ENCODE data around the gene DPP10. TPM values are rescaled to one million over a fixed set of nuclear protein-coding genes. Genes with fewer than 3 reads are reported as not detected.
A peak's percentile ranks its signal among the peaks of the same experiment; 100 is the strongest.

DPP10 gene
- total and polyA plus RNA-seq, 10 of the 15 experiments (the other 5 are each of a cell fraction or from before 2014, with no cell fraction given), result not detected

DNA sequence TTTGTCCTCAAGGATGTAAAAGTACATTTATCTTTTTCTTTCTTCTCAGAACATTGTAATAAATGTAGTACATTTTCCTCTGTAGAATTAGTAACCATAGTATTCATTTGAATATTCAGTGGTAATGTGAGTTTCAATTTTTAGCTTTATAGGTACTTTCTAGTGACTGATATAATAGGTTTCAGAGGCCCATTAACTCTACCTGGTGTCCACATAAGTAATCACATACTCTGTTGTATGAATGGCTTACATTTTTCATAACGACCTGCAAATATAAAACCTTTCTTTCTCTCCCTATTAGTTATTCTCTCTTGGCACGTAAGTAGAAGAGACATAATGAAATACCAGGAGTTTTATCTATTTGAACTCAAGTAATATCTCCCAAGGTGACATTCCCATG, 1017.6 kb downstream of the DPP10 start:
- POLR2A ChIA-PET, result no interaction called here
- in situ Hi-C loops (cut with MboI) (no loop called here), intact Hi-C loops (cut with micrococcal nuclease; ENCODE audit: unreplicated experiment) (no loop called here)
- no peaks in the 10 kb centered on the region for H3K79me2 ChIP-seq (ENCODE audit: control insufficient read depth, insufficient read depth, low read length)
- BruUV-seq (replicated peaks), result no TSS peak
- H3K9ac ChIP-seq (ENCODE audit: control insufficient read depth, insufficient read depth, low read length), result no peak overlapping the region
- H2AFZ ChIP-seq (ENCODE audit: control insufficient read depth, low read depth, low read length), result no peak overlapping the region
- no peaks in the 10 kb centered on the region for H3K4me1 ChIP-seq (ENCODE audit: control insufficient read depth, insufficient read depth, low read length)
- no peak overlapping the region for H3K4me2 ChIP-seq (ENCODE audit: control insufficient read depth, insufficient read depth)
- no peaks in the 10 kb centered on the region for H3K27me3 ChIP-seq (replicated peaks in 1 of 2; ENCODE audit: control insufficient read depth in 2 of 2, insufficient read depth in 2 of 2, low read length in 1 of 2)
- CTCF ChIA-PET, result no interaction called here
- ATAC-seq (peak; percentile 24; the same call in 1 of the 3 replicates), DNase-seq (ENCODE audit: low read depth, low spot score) (no peak), FAIRE-seq (no peak)
- RAD21 ChIA-PET (ENCODE audit: unreplicated experiment), result no interaction called here
- 3% methylated on average over 2 of the region's 2 CpGs for WGBS (ENCODE audit: insufficient coverage, insufficient replicate concordance, low lambda C conversion rate, missing lambda C conversion rate)
- TF ChIP-seq, protein P1, sequence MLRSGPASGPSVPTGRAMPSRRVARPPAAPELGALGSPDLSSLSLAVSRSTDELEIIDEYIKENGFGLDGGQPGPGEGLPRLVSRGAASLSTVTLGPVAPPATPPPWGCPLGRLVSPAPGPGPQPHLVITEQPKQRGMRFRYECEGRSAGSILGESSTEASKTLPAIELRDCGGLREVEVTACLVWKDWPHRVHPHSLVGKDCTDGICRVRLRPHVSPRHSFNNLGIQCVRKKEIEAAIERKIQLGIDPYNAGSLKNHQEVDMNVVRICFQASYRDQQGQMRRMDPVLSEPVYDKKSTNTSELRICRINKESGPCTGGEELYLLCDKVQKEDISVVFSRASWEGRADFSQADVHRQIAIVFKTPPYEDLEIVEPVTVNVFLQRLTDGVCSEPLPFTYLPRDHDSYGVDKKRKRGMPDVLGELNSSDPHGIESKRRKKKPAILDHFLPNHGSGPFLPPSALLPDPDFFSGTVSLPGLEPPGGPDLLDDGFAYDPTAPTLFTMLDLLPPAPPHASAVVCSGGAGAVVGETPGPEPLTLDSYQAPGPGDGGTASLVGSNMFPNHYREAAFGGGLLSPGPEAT (IDR thresholded peaks at IDR 0.05; ENCODE audit: low read depth), result peak; percentile 61; the same call in 1 of the 2 replicates
- TF ChIP-seq MTA2 (IDR thresholded peaks at IDR 0.05; ENCODE audit: low read depth) (peak; percentile 58), ESRRA (IDR thresholded peaks at IDR 0.05; ENCODE audit: low read length) (no peak)
- no peaks in the 10 kb centered on the region for H4K20me1 ChIP-seq (ENCODE audit: control insufficient read depth, insufficient read depth)
- H3K36me3 ChIP-seq (ENCODE audit: control insufficient read depth in 2 of 2, insufficient read depth in 2 of 2, low read length in 1 of 2), result no peaks in the 10 kb centered on the region
- no peak overlapping the region for H3K4me3 ChIP-seq
- H3K9me3 ChIP-seq (replicated peaks; ENCODE audit: control insufficient read depth, insufficient read depth, low read length), result no peaks in the 10 kb centered on the region
- no peak overlapping the region for H3K27ac ChIP-seq (ENCODE audit: control insufficient read depth, insufficient read depth)
- SMC1A ChIA-PET (ENCODE audit: uncharacterized antibody, unreplicated experiment), result no interaction called here

DNA sequence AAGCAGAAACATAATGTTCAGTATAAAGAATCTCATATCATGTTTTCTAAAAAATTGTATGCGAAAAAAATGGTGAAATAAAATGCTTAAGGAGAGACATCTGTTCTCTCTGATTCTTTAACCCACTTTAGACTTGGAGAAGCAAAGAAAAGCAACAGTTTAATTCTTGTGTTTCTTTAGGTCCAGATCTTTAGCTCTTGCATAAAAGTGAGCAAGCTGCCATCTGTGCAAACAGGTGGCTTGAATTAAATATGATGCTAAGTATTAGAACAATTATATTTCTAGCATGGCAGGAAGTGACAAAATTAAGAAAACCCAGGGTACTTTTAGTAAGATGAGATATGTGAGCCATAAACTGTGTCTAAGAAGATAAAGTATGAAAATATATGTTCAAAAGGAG, 1038.3 kb downstream of the DPP10 start:
- Histone ChIP-seq H3K36me3 (ENCODE audit: control insufficient read depth in 2 of 2, insufficient read depth in 2 of 2, low read length in 1 of 2) (no peaks in the 10 kb centered on the region), H3K27me3 (replicated peaks in 1 of 2; ENCODE audit: control insufficient read depth in 2 of 2, insufficient read depth in 2 of 2, low read length in 1 of 2) (no peaks in the 10 kb centered on the region), H3K4me3 (no peak overlapping the region), H3K4me1 (ENCODE audit: control insufficient read depth, insufficient read depth, low read length) (no peaks in the 10 kb centered on the region), H3K9ac (ENCODE audit: control insufficient read depth, insufficient read depth, low read length) (no peak overlapping the region), H3K4me2 (ENCODE audit: control insufficient read depth, insufficient read depth) (no peak overlapping the region), H3K79me2 (ENCODE audit: control insufficient read depth, insufficient read depth, low read length) (no peaks in the 10 kb centered on the region), H3K9me3 (replicated peaks; ENCODE audit: control insufficient read depth, insufficient read depth, low read length) (no peaks in the 10 kb centered on the region), H3K27ac (ENCODE audit: control insufficient read depth, insufficient read depth) (no peak overlapping the region), H2AFZ (ENCODE audit: control insufficient read depth, low read depth, low read length) (no peak overlapping the region), H4K20me1 (ENCODE audit: control insufficient read depth, insufficient read depth) (no peaks in the 10 kb centered on the region)
- ATAC-seq (no peak), DNase-seq (ENCODE audit: low read depth, low spot score) (no peak), FAIRE-seq (no peak)
- POLR2A ChIA-PET, result no interaction called here
- SMC1A ChIA-PET (ENCODE audit: uncharacterized antibody, unreplicated experiment), result interaction anchor here (1.4 kb wide), 1 partner anchor 21 kb away, joined by 3 read pairs; no protein-coding TSS in a partner anchor
- no TSS peak for BruUV-seq (replicated peaks)
- CTCF ChIA-PET, result no interaction called here
- 0% methylated on average over 1 of the region's 1 CpG for WGBS (ENCODE audit: insufficient coverage, insufficient replicate concordance, low lambda C conversion rate, missing lambda C conversion rate)
- in situ Hi-C loops (cut with MboI), result no loop called here
- RAD21 ChIA-PET (ENCODE audit: unreplicated experiment), result no interaction called here
- intact Hi-C loops (cut with micrococcal nuclease; ENCODE audit: unreplicated experiment), result no loop called here
- TF ChIP-seq RELA (IDR thresholded peaks at IDR 0.05; ENCODE audit: borderline replicate concordance, partially characterized antibody) (no peak), ZSCAN29 (IDR thresholded peaks at IDR 0.05) (no peak), ETV6 (conservative IDR thresholded peaks at IDR 0.05 in 1 of 2, IDR thresholded peaks at IDR 0.05 in 1 of 2; ENCODE audit: borderline replicate concordance in 1 of 2, low read depth in 1 of 2) (no peak)
- TF ChIP-seq, protein P2, sequence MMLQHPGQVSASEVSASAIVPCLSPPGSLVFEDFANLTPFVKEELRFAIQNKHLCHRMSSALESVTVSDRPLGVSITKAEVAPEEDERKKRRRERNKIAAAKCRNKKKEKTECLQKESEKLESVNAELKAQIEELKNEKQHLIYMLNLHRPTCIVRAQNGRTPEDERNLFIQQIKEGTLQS (IDR thresholded peaks at IDR 0.05; ENCODE audit: borderline replicate concordance, extremely low read depth, low read depth, low read length), result no peak
- TF ChIP-seq, protein P3, sequence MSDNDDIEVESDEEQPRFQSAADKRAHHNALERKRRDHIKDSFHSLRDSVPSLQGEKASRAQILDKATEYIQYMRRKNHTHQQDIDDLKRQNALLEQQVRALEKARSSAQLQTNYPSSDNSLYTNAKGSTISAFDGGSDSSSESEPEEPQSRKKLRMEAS (IDR thresholded peaks at IDR 0.05; ENCODE audit: low read depth, low read length), result no peak
- TF ChIP-seq, protein P4, sequence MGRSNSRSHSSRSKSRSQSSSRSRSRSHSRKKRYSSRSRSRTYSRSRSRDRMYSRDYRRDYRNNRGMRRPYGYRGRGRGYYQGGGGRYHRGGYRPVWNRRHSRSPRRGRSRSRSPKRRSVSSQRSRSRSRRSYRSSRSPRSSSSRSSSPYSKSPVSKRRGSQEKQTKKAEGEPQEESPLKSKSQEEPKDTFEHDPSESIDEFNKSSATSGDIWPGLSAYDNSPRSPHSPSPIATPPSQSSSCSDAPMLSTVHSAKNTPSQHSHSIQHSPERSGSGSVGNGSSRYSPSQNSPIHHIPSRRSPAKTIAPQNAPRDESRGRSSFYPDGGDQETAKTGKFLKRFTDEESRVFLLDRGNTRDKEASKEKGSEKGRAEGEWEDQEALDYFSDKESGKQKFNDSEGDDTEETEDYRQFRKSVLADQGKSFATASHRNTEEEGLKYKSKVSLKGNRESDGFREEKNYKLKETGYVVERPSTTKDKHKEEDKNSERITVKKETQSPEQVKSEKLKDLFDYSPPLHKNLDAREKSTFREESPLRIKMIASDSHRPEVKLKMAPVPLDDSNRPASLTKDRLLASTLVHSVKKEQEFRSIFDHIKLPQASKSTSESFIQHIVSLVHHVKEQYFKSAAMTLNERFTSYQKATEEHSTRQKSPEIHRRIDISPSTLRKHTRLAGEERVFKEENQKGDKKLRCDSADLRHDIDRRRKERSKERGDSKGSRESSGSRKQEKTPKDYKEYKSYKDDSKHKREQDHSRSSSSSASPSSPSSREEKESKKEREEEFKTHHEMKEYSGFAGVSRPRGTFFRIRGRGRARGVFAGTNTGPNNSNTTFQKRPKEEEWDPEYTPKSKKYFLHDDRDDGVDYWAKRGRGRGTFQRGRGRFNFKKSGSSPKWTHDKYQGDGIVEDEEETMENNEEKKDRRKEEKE (IDR thresholded peaks at IDR 0.05), result no peak

Data from GM12878 (cell line).